NCI-H1048 (cell line): ENCODE measurements around the gene MRPL27.
"Not testable (repeated sequence)": the region's sequence is repeated elsewhere in the genome, so short reads cannot be mapped to it uniquely, and the experiment has no call there.

ENCODE experiments used
- DNase-seq: peaks from one replicate; lab custom pipeline; 2025; lab: John Stamatoyannopoulos, UW

The MRPL27 gene

GRCh38 chr17:50372758-50373556 lies at the start of gene MRPL27, which contains the start of gene EME1:
TSS of gene MRPL27 (minus strand) at chr17:50373184. CDS start at chr17:50373170, 14 bp downstream.
TSS of gene EME1 (plus strand) at chr17:50373229. CDS start at chr17:50375209, 1,980 bp downstream.
- DNase-seq, result peak; percentile 68

DNA sequence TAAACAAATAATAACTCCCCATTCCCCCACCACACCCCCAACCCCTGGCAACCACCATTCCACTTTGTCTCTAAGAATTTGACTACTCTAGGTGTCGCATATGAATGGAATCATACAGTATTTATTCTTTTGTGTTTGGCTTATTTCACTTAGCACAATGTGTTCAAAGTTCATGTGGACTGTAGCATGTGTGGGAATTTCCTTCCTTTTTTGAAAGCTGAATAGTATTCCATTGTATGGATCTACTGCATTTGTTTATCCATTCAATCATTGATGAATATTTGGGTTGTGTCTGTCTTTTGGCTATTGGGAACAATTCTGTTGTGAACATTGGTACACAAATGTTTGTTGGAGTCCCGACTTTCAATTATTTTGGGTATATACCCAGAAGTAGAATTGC lies 49.8 kb upstream of the MRPL27 start:
- no peak for DNase-seq

DNA sequence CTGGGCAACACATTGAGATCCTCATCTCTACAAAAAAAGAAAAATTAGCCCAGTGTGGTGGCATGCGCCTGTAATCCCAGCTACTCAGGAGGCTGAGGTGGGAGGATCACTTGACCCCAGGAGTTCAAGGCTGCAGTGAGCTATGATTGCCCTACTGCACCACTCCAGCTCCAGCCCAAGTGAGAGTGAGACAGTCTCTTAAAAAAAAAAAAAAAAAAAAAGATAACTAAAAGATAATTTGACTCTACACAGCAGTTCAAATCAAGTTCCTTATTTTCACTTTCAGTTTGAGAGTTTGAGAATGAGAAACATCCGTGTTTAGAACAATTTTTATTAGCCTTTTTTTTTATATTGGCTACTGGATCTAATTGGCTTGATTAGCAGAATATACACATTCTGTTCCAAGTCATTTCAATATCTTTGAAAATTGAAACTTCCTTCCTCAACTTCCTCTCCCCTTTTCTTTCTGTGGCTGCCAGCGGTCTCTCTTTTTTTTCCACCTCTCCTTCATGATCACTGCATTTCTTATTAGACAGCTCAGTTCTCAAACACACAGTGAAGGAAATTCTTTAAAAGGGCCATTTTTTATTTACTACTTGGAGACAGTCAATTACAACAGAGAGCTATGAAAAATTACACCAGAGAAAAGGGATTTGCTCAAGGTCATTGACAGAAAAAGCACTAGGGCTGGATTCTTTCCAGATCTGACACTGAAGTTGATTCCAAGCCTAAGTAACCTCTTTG lies 48.5 kb upstream of the MRPL27 start:
- no peak for DNase-seq

DNA sequence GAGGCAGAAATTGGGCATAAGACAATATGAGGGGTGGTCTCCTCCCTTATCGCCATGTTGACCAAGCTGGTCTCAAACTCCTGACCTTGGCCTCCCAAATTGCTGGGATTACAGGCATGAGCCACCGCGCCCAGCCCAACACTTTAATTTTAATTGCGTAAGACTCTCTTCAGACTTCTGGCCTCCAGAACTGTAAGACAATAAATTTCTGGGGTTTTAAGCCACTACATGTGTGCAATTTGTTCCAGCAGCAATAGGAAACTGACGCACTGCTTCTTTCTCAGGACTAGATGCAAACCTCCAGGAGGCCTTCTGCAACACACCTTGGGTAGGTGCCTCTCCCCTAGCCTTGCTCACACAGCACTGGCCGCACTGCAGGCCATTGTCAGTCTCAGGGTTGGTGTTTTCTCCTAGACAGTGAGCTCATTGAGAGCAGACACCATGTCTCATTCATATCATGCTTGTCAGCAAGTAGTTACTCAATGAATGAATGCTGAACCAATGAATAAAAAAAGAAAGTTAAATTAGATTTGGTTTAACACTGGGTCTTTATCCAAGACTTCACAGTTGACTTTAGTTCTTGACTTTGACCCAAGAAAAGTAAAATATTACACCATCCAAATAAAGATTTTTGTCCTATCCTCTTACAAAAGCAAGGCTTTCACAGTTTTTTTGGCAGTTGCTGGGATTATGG lies 47.6 kb upstream of the MRPL27 start:
- DNase-seq, result no peak

DNA sequence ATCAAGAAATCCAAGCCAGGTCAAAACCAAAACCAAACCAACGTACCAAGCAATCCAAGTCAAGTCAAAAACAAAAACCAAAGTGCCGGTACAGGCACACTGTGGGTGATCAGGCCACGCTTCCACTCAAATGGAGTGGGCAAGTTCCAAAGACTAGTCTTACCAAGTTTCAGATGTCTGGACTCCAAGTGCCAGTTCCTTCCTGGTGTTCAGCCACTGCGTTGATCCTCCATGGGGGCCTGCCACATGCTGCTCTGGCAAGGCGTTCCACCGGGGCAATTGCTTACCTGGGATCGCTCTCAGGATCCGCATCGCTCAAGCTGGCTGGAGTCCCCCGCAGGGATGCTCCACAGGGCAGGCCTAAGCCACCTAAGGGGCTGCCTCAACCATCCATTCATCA lies 46.6 kb upstream of the MRPL27 start:
- DNase-seq, result not testable (repeated sequence)

DNA sequence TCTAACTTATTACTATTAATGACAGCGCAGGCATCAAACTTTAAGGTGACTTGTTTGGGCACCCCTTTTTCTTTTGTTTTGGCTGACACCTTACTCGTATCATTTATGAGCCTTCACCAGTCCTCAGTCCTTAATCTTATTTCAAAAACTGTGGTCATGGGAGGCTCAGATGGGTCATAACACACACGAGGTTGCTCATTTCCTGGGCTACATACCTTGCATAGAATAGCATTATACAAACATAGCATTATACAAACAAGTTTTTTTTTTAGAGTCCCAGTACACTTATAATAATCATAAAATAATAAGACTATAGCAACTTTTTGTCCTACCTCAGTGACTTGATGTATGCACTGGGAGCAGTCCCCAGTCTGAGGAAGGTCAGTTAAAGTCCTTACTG lies 41.8 kb upstream of the MRPL27 start:
- no peak for DNase-seq

DNA sequence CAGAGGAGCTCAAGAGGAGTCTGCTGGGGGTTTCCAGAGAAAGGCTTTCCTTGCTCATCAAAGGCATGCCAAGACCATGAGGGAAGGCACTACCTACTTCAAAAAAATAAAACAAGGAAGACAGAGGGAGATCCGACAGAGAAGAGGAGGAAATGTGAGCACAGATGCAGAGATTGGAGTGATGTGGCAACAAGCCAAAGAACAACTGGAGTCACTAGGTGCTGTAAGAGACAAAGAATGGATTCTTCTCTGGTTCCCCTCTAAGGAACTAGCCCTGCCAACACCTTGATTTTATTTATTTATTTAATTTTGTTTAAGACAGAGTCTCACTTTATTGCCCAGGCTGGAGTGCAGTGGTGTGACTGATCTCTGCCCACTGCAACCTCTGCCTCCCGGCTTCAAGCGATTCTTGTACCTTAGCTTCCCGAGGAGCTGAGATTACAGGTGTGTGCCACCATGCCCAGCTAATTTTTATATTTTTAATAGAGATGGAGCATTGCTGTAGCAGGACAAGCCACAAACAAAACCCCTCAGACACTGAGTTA lies 39.3 kb upstream of the MRPL27 start:
- DNase-seq, result no peak

DNA sequence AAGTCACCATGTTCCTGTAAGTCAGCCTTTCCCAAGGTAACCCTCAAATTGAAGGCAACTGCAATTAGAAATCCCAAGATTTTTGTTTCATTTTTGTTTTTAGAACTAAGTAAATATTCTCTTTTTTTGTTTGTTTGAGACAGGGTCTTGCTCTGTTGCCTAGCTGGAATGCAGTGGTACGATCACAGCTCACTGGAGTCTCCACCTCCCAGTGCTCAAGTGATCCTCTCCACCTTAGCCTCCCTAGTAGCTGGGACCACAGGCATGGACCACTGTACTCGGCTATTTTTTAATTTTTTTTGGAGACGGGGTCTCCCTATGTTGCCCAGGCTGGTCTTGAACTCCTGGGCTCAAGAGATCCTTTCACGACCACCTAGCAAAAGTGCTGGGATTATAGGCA lies 34.9 kb upstream of the MRPL27 start:
- no peak for DNase-seq

GRCh38 chr17:50406578-50406977 lies 33.6 kb upstream of the MRPL27 start:
- no peak for DNase-seq

DNA sequence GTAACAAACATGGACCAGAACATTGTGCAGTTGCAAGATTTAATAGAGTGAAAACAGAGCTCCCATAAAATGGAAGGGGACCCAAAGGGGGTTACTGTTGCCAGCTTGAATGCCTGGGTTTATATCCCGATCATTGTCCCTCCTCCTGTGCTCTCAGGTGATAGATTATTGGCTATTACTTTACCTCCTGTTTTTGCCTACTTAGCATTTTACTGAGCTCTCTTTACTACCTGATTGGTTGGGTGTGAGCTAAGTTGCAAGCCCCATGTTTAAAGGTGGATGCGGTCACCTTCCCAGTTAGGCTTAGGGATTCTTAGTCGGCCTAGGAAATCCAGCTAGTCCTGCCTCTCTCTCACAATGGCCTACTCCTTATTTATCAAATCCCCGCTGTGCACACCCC lies 32.4 kb upstream of the MRPL27 start:
- not testable (repeated sequence) for DNase-seq

- not testable (repeated sequence) for DNase-seq
Observed at GRCh38 chr17:50399591-50399990, 26.6 kb upstream of the MRPL27 start.

- DNase-seq, result not testable (repeated sequence)
Observed at GRCh38 chr17:50398672-50399071, 25.7 kb upstream of the MRPL27 start.

GRCh38 chr17:50397919-50398285 lies 24.9 kb upstream of the MRPL27 start:
- no peak for DNase-seq

DNA sequence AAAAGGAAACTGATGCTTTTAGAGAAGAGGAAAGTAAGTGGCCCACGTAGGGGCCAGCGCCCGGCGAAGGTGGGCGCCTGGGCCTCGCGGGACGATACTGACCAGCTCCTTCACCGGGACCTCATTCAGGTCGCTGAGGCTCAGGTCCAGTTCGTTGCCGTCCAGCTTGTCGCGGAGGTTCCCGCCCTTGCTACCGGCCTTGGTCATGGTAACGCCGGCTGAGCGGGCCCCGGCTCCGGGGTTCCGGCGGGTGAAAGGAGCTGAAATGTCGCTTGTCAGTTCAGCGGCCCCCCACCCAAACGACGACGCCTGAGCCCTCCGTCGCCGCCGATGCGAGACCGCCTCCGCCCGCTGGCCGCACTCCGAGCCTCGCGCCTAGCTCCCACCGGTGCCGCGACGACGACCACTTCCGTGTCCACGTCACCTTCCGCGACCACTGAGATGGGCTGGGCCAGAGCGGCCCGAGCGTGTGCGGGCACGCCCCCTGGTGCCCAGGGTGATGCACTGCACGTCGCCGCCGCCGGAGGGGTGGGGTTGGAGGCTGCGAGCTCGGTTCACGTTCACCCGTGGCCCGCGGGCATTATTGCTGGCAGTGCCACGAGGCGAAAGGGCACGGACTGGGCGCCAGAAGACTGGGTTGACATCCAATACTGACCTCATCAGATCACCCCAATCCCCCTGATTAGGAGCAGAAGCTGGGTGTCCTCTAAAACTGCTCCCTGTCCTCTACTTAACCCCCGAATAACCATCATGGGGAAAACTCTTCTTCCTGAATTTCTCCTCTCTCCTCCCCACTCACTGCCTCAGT lies 24.3 kb upstream of the MRPL27 start, which contains the start of gene LRRC59:
TSS of gene LRRC59 (minus strand) at position 413 of the 808 bp plus-strand sequence. CDS start at position 207, 206 bp downstream.
- DNase-seq, result peak; percentile 71

DNA sequence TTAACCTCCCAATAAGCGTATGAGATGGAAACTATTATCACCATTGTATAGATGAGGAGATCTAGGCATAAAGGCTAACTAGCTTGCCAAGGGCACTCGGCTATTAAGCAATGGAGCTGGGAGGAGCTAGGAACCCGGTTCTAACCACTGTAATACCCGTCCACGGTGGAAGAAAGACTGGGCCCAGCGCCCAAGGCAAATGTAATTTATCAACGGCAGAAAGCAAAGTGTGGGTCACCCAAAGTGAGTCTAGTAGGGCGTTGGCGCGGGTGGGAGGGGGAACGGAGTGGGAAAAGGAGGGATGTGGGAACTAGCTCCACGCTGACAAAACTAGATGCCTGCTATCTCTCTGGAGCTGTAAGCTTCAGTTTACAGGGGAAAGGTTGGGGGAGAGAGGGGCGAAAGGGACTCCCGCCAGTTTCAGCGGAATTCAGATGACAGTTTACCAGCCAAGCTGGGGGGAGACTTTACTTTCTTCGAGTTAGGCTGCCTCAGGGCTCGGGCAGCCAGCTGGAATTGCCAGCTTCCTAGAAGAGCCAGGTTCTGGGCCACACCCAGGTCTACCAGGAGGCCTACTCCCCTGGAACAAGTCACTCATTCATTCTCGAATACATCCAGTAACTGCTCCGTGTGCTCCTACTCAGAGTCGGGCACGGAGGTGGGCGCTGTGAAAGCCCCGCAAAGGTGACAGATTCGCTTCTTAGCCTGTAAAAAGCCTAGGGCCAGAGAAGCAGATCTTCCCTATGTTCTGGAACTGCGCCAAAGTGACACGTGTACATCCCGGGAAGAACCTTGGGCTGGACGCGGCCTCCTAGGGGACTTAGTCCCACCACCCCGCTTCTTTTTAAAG lies 23.5 kb upstream of the MRPL27 start:
- no peak for DNase-seq

- DNase-seq, result no peak
Observed at GRCh38 chr17:50394711-50395110, 21.7 kb upstream of the MRPL27 start.

DNA sequence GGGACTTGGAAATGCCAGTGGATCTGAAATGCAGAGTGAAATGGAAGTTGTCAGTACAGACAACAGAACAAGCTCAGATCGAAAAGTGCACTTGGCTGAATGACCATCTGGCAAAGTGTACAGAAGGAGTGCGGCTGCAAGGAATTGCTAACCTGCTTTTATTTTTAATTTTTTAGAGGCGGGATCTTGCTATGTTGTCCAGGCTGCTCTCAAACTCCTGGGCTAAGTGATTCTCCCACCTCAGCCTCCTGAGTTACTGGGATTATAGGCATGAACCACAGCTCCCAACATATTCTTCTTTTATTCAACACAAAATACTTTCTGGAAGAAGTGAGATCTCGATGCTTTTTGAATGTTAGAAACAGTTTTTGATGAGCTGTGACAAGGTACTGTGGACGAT lies 20.7 kb upstream of the MRPL27 start:
- DNase-seq, result no peak

GRCh38 chr17:50392621-50393020 lies 19.6 kb upstream of the MRPL27 start:
- DNase-seq, result no peak

- DNase-seq, result no peak
Observed at GRCh38 chr17:50389534-50389933, 16.6 kb upstream of the MRPL27 start.

- DNase-seq, result no peak
Observed at GRCh38 chr17:50388728-50389127, 15.7 kb upstream of the MRPL27 start.
